Hypothalamus (tissue), 51 donors: Measurements from ENCODE around the gene FAM8A1.
"Not testable (repeated sequence)": the region's sequence is repeated elsewhere in the genome, so short reads cannot be mapped to it uniquely, and the experiment has no call there.

ENCODE experiments used
- DNase-seq, 51 donors: peaks; one replicate each; lab custom pipeline; 2025; lab: John Stamatoyannopoulos, UW

Gene FAM8A1, protein sequence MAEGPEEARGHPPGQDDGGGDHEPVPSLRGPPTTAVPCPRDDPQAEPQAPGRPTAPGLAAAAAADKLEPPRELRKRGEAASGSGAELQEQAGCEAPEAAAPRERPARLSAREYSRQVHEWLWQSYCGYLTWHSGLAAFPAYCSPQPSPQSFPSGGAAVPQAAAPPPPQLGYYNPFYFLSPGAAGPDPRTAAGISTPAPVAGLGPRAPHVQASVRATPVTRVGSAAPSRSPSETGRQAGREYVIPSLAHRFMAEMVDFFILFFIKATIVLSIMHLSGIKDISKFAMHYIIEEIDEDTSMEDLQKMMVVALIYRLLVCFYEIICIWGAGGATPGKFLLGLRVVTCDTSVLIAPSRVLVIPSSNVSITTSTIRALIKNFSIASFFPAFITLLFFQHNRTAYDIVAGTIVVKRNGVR

GRCh38 chr6:17599877-17600526 lies at the start of gene FAM8A1:
Gene FAM8A1 (plus strand): TSS chr6:17600302. CDS start chr6:17600410, 108 bp downstream.
- DNase-seq = peak; percentile 61 to 98 (median 93)

GRCh38 chr6:17551383-17551958 lies 48.6 kb upstream of the FAM8A1 start:
- DNase-seq = no peak

DNA sequence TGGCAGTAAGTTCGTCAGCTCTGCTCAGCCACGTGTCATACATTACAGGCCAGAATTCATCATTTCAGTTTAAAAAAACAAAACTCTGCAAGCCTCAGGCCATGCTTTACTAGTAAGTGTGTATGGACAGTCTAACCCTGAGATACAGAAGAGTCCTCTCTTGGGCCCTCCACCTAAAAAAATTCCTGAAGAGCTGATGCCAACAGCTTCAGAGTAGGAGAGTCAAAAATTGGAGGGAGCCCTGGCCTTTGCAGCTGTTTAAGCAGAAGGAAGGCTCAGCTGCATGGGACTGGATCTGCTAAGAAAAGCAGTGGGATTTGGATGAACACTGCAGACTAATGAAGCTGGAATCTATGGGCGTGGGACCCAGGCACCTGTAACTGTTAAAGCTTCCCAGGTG lies 47.2 kb upstream of the FAM8A1 start:
- no peak for DNase-seq

DNA sequence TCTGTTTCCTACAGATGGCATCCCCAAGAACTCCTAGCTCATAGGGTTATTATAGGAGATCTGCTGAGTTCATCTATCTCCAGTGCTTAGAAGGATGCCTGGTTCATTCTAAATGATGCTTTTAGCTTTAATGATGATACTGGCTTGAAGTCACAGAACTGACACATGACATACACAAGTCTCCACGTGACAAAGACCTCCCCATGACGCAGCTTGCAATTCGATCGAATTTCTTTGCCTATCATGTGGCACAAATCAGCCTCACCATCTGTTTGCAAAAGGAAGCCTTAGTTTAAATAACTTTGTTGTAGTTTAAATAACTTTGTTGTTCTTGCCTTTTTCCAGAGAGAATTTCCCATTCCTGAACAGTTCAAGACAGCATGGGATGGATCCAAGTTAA lies 44.1 kb upstream of the FAM8A1 start:
- DNase-seq = no peak

DNA sequence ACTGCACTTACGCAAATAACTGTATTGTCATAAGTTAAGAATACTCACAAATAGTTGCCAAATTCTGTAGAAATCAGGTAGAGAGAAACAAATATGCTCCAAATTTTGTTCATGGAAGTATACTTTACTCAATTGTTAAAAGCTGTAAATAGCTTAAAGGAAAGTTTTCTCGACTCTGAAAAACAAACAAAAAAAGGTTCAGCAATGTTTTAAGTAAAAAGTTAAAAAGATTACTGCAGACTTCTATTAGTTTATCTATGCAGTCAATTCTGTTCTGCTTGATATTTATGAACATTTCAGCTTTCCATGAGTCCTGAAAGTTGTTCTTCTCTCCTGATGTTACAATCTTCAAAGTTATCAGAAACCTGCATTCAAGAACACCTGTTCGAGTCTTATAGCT lies 37.5 kb upstream of the FAM8A1 start:
- no peak for DNase-seq

DNA sequence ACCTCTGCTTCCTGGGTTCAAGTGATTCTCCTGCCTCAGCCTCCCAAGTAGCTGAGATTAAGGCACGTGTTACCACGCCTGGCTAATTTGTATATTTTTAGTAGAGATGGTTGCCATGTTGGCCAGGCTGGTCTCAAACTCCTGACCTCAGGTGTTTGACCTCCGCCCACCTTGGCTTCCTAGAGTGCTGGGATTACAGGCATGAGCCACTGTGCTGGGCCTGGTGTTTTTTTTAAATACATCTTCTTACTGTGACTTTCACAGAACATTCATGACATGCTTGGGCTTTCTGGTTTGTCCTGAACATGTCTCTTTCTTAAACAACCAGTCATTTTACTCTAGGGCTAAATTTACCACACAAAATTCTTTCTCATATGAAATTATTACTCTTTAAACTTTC lies 34.7 kb upstream of the FAM8A1 start:
- no peak for DNase-seq

DNA sequence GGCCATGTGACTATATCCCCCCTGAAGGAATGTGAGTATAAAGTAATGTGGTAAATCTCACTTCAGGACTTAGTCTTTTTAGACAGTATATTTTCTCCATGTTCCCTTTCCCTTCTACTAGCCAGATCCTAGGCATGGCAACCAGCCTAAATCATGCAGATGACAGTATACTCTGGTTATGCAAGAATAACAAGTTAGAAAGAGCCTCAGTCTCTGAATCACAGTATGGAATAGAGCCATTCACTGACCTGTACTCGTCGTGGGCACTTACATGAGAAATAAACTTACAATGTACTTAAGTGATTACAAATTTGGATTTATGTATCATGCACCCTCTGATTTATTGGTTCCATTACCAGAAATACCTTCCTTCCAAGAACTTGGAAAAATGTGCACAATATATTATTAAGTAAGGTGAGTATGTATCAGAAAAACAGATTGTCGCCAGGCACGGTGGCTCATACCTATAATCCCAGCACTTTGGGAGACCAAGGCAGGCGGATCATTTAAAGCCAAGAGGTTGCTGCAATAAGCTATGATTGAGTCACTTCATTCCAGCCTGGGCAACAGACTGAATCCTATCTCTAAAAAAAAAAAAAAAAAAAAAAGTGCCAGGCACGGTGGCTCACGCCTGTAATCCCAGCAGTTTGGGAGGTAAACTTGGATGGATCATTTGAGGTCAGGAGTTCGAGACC lies 25.1 kb upstream of the FAM8A1 start:
- DNase-seq = no peak

DNA sequence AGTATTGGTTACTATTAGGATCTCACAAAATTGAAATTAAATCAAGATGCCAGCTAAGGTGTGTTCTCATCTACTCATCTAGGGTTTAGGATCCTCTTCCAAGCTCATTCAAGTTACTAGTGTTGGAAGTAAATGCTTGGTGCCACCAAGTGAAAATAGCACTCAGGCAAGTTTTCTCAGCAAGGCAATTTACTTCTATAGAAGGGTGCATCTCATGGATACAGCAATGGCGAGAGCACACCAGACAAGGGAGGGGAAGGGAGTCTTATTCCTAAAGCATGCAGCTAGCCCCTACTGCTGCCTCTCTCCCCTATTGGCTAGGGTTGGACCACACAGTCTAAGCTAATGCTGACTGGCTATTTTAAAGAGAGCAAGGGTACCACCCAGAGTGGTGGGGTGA lies 23.0 kb upstream of the FAM8A1 start:
- DNase-seq = no peak

DNA sequence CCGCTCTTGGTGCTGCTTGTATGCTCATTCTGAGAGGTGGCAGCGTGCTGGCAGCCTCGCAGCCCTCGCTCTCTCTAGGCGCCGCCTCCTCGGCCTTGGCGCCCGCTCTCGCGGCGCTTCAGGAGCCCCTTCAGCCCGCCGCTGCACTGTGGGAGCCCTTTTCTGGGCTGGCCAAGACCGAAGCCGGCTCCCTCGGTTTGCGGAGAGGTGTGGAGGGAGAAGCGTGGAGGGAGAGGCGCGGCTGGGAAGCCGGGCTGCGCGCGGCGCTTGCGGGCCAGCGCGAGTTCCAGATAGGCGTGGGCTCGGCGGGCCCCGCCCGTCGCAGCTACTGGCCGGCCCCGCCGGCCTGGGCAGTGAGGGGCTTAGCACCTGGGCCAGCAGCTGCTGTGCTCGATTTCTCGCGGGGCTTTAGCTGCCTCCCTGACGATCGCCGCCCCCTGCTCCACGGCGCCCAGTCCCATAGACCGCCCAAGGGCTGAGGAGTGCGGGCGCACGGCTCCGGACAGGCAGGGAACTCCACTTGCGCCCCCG lies 19.5 kb upstream of the FAM8A1 start:
- DNase-seq = peak in 21 of 51 donors; percentile 3 to 53 (median 20)

- DNase-seq = not testable (repeated sequence)
Measured at GRCh38 chr6:17581282-17581681, 18.8 kb upstream of the FAM8A1 start.

DNA sequence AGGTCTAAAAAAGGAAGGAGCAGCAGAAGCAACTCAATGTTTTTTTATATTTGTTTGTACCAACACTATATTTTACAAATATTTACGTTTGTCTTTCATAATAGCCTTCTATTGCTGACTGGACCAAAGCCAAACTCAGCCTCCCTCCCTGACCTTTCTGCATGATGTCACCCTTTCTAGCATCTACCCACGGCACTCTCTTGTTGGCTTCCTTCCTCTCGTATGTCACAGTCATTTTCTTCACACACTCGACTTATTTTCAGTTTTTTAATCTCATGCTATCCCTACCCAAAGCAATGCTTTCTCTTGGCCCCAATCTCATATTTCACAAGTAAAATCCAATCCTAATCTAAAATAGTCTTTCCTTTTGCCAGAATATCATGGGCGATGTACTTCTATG lies 16.3 kb upstream of the FAM8A1 start:
- no peak for DNase-seq

GRCh38 chr6:17584241-17584803 lies 15.8 kb upstream of the FAM8A1 start:
- peak in 18 of 51 donors; percentile 2 to 86 (median 12) for DNase-seq

- no peak for DNase-seq
Measured at GRCh38 chr6:17585766-17586490, 14.2 kb upstream of the FAM8A1 start.

DNA sequence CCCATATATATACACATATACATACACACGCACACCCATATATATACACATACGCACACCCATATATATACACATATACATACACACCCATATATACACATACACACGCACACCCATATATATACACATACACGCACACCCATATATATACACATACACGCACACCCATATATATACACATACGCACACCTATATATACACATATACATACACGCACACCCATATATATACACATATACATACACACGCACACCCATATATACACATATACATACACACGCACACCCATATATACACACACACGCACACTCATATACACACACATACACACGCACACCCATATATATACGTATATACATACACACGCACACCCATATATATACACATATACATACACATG lies 13.5 kb upstream of the FAM8A1 start:
- DNase-seq = not testable (repeated sequence)

- no peak for DNase-seq
Measured at GRCh38 chr6:17588011-17588410, 12.1 kb upstream of the FAM8A1 start.

DNA sequence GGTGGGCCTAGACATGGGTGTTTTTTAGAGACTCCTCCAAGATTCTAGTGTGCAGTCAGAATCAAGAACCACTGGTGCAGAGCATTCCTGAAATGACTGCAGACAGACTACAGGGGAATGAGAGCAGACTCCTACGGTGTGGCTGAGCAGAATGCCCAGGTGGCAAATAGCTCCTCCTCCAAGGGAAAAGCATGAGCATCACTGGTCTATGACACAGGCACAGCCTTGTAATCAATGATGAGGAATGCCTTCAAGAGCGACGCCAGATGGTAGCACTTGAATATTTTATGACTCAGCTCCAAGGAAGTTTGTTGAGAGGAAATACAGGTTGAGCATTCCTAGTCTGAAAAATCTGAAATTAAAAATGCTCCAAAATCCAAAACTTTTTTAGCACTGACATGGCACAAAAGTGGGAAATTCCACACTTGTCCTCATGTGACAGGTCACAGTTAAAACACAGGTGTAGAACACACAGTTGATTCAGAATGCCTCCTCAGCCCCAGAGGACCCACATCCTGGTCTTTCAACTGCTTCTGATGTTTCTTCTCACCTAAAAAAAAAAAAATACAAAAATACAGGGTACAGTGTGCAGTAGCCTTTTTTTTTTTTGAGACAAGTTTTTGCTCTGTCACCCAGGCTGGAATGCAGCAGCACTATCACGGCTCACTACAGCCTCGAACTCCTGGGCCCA lies 10.6 kb upstream of the FAM8A1 start:
- no peak for DNase-seq

DNA sequence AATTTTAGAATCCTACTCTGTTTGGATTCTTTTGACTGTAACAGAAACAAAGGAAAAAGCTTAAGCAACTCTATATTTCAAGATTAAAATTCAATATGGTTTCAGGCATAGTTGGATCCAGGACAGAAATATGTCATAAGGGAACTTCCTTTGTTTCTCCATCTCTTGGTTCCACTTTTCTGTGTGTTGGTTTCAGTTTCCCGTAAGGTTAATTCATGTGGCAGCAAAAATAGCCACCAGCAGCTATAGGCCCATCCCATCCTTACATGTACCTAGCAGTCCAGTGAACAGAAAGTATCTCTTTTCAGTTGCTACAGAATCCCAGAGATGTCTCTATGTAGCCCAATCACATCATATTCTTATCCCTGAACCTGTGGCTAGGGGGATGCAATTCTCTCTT lies 8.8 kb upstream of the FAM8A1 start:
- no peak for DNase-seq

GRCh38 chr6:17593246-17593645 lies 6.9 kb upstream of the FAM8A1 start:
- no peak for DNase-seq

DNA sequence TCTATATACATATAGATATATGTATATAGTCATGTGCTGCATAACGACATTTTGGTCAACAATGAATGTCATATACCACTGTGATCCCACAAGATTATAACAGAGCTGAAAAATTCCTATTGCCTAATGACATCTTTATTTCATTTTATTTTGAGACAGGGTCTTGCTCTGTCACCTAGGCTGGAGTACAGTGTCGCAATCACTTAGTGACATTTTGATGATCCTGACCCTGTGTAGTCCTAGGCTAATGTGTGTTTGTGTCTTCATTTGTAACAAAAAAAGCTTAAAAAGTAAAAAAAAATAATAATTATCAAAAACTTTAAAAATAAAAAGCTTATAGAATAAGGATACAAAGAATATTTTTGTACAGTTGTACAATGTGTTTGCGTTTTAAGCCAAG lies 4.0 kb upstream of the FAM8A1 start:
- DNase-seq = no peak
